K562 (cell line): ENCODE data around the gene ALCAM. TPM values are rescaled to one million over a fixed set of nuclear protein-coding genes. Genes with fewer than 3 reads are reported as not detected.

Source experiments
- ATAC-seq: fragments of 200-7000 bp; cut with Tn5 transposase; 3 replicates; pipeline ENCODE4 v1.9.1; 2020; ENCODE audit warnings: moderate library complexity
- BruUV-seq: library from RNA; stranded (reverse); fragments of 400-500 nt; replicated peaks from 2 replicates; lab custom pipeline; 2021; lab: Mats Ljungman, UMichigan
- CTCF ChIA-PET: fragments of 300-600 bp; formaldehyde crosslinking; extraction: SDS; loops from one replicate; lab custom pipeline; 2021; ENCODE audit warnings: low intra/inter-chr PET ratio; lab: Yijun Ruan, JAX
- POLR2A ChIA-PET: fragments of 300-600, 350-650 bp; sonication (Branson Sonifier 250); formaldehyde crosslinking; extraction: SDS; loops from one replicate; lab custom pipeline; 2021; ENCODE audit warnings: antibody characterized with exemption, inconsistent platforms; lab: Yijun Ruan, JAX
- DNase-seq, 4 experiments: peaks; one replicate each; pipeline versions ENCODE4 v3.0.0 to v3.0.0-alpha.2; 2011 to 2018; ENCODE audit warnings: low spot score in 3 of 4, mixed read lengths in 3 of 4; ENCODE audit errors: extremely low read depth in 1 of 4
- FAIRE-seq: peaks from 2 replicates; lab custom pipeline; 2011; peaks lifted over from hg19 to GRCh38; lab: Jason Lieb, UNC
- H2AFZ ChIP-seq: 2 replicates; pipeline ENCODE4 v1.6.0; 2011; ENCODE audit warnings: low read depth, low read length, control low read depth, inconsistent platforms
- H3K27ac ChIP-seq: fragments of 200-600 bp; 3 replicates; pipeline ENCODE4 v1.8.0; 2011; ENCODE audit warnings: low read depth, mild to moderate bottlenecking, control low read depth, inconsistent platforms, low read length, moderate library complexity, mixed read lengths; ENCODE audit errors: extremely low read depth
- H3K27me3 ChIP-seq, 2 experiments: fragments of 300-600 bp in 1 of 2; 2 replicates in 1 of 2; 3 replicates in 1 of 2; pipeline versions ENCODE4 v1.6.0 to v1.8.0; 2011; ENCODE audit warnings: inconsistent platforms in 2 of 2, low read length in 2 of 2, mild to moderate bottlenecking in 1 of 2, mixed read lengths in 1 of 2, moderate library complexity in 1 of 2; ENCODE audit not compliant: control insufficient read depth in 2 of 2, insufficient read depth in 2 of 2
- H3K36me3 ChIP-seq: fragments of 300-600 bp; 3 replicates; pipeline ENCODE4 v1.8.0; 2011; ENCODE audit warnings: mild to moderate bottlenecking, low read length, inconsistent platforms; ENCODE audit not compliant: control insufficient read depth, insufficient read depth
- H3K4me1 ChIP-seq, 2 experiments: fragments of 200-600 bp in 1 of 2; replicated peaks in 1 of 2; 2 replicates in 1 of 2; 3 replicates in 1 of 2; pipeline versions ENCODE4 v1.5.1 to v1.8.0; 2011; ENCODE audit warnings: inconsistent platforms in 2 of 2, low read length in 2 of 2, mild to moderate bottlenecking in 1 of 2, mixed read lengths in 1 of 2, moderate library complexity in 1 of 2; ENCODE audit not compliant: control insufficient read depth in 2 of 2, insufficient read depth in 2 of 2
- H3K4me2 ChIP-seq: 2 replicates; pipeline ENCODE4 v1.6.1; 2011; ENCODE audit warnings: low read length, control low read depth, inconsistent platforms, mixed read lengths; ENCODE audit not compliant: insufficient read depth
- H3K4me3 ChIP-seq: fragments of 200-600 bp; sonication (generic), shearing (Covaris generic); 2 replicates; pipeline ENCODE4 v1.5.1; 2016; ENCODE audit warnings: control low read depth, inconsistent platforms
- H3K79me2 ChIP-seq: fragments of 200-600 bp; 3 replicates; pipeline ENCODE4 v1.8.0; 2011; ENCODE audit warnings: low read length, inconsistent platforms; ENCODE audit not compliant: control insufficient read depth, insufficient read depth
- H3K9ac ChIP-seq, 2 experiments: 2 replicates each; pipeline versions ENCODE4 v1.6.0 to v1.6.1; 2011; ENCODE audit warnings: low read depth in 2 of 2, low read length in 2 of 2, control low read depth in 1 of 2, inconsistent platforms in 1 of 2, mild to moderate bottlenecking in 1 of 2, mixed read lengths in 1 of 2; ENCODE audit not compliant: insufficient read depth in 1 of 2
- H3K9me1 ChIP-seq: one replicate; pipeline ENCODE4 v1.6.0; 2011; ENCODE audit warnings: inconsistent platforms, mild to moderate bottlenecking, low read length, moderate library complexity; ENCODE audit not compliant: control insufficient read depth, insufficient read depth
- H3K9me3 ChIP-seq: replicated peaks from 2 replicates; pipeline ENCODE4 v1.5.1; 2011; ENCODE audit warnings: low read depth, low read length, inconsistent platforms; ENCODE audit not compliant: control insufficient read depth, insufficient read depth
- H4K20me1 ChIP-seq: replicated peaks from 2 replicates; pipeline ENCODE4 v1.6.1; 2011; ENCODE audit warnings: low read length, inconsistent platforms, mixed read lengths; ENCODE audit not compliant: control insufficient read depth, insufficient read depth
- ATF7 ChIP-seq: fragments of 450-650 bp; IDR thresholded peaks from 2 replicates; pipeline ENCODE4 v1.7.1; 2014; ENCODE audit warnings: mild to moderate bottlenecking, moderate library complexity
- E2F6 ChIP-seq, 2 experiments: IDR thresholded peaks; 2 replicates each; pipeline ENCODE4 v1.6.1; 2011; ENCODE audit warnings: borderline replicate concordance in 1 of 2, control low read depth in 1 of 2, low read depth in 1 of 2, low read length in 1 of 2, mild to moderate bottlenecking in 1 of 2, mixed read lengths in 1 of 2, moderate library complexity in 1 of 2; ENCODE audit not compliant: insufficient read depth in 1 of 2, insufficient read length in 1 of 2, poor library complexity in 1 of 2, severe bottlenecking in 1 of 2; ENCODE audit errors: extremely low read depth in 1 of 2
- FIP1L1 ChIP-seq: fragments of 200-400 bp; formaldehyde crosslinking; IDR thresholded peaks from 2 replicates; pipeline ENCODE4 v1.6.1; 2018; ENCODE audit warnings: mild to moderate bottlenecking, low read depth, low read length; ENCODE audit not compliant: poor library complexity, severe bottlenecking
- FOXJ3 ChIP-seq: sonication (generic); formaldehyde crosslinking; IDR thresholded peaks from 2 replicates; pipeline ENCODE4 v1.4.0; 2020; ENCODE audit warnings: mild to moderate bottlenecking, missing genetic modification reagents
- GABPA ChIP-seq: fragments of 200-800 bp; sonication (Bioruptor generic); conservative IDR thresholded peaks from 2 replicates; pipeline ENCODE4 v1.6.1; 2016; ENCODE audit warnings: low read depth, missing genetic modification characterization, missing compliant biosample characterization
- KDM5B ChIP-seq: fragments of 200-600 bp; sonication (generic); IDR thresholded peaks from 2 replicates; pipeline ENCODE4 v1.6.1; 2012; ENCODE audit warnings: low read depth, mild to moderate bottlenecking, moderate library complexity, low read length, control low read depth, inconsistent platforms; ENCODE audit not compliant: insufficient replicate concordance
- RBM15 ChIP-seq: fragments of 200-400 bp; formaldehyde crosslinking; IDR thresholded peaks from 2 replicates; pipeline ENCODE4 v1.6.1; 2018; ENCODE audit warnings: mild to moderate bottlenecking, low read length, moderate library complexity; ENCODE audit not compliant: insufficient read depth
- ZBTB40 ChIP-seq, 2 experiments: fragments of 450-650 bp in 1 of 2; sonication (generic) in 1 of 2; formaldehyde crosslinking in 1 of 2; IDR thresholded peaks; 2 replicates each; pipeline versions ENCODE4 v1.7.1 to v1.9.0; 2016 to 2022; ENCODE audit warnings: inconsistent platforms in 1 of 2, mild to moderate bottlenecking in 1 of 2, missing genetic modification reagents in 1 of 2
- ZNF398 ChIP-seq: fragments of 250-450 bp; sonication (Bioruptor Pico); IDR thresholded peaks from 2 replicates; pipeline ENCODE4 v1.8.0; 2021; ENCODE audit warnings: moderate library complexity, mild to moderate bottlenecking, inconsistent platforms
- WGBS: fragments of 100-300 bp; shearing (Covaris generic); methylation state at CpG from one replicate; pipeline ENCODE4 v1.1.6; 2016; ENCODE audit warnings: low coverage, mixed read lengths; ENCODE audit not compliant: insufficient coverage; ENCODE audit errors: missing lambda C conversion rate; 5-methylcytosine and 5-hydroxymethylcytosine counted together
- in situ Hi-C: fragments of 300-500 bp; cut with MboI; formaldehyde crosslinking; loops from 4 replicates; pipeline ENCODE4 v1.15.0; 2018; ENCODE audit warnings: inconsistent platforms, mixed read lengths
- intact Hi-C: fragments of 100-400 bp; cut with micrococcal nuclease; formaldehyde crosslinking; loops from 2 replicates; pipeline ENCODE4 v1.14.2; 2022
- polyA plus RNA-seq, 8 experiments: library from polyadenylated mRNA; depleted of rRNA in 4 of 8; stranded (reverse) in 5 of 8; unstranded in 3 of 8; fragments of >200 nt; fragmentation: Nextera tagmentation in 2 of 8; fragmentation: Illumina TruSeq in 1 of 8; extraction: Ambion mirVana in 2 of 8; extraction: Trizol in 1 of 8; gene quantifications; 2 replicates each; pipeline versions ENCODE4 v1.2.1 to v1.2.3, GENCODE V29; 2011 to 2014; ENCODE audit warnings: inconsistent platforms in 1 of 8, missing spikeins in 1 of 8
- total RNA-seq, 7 experiments: library from RNA; depleted of rRNA in 6 of 7; stranded (reverse); fragments of >200 nt in 6 of 7; fragmentation: Illumina TruSeq in 2 of 7; extraction: Trizol in 2 of 7; gene quantifications; 2 replicates each; pipeline versions ENCODE4 v1.2.1 to v1.2.3, GENCODE V29; 2011 to 2021; ENCODE audit warnings: low replicate concordance in 1 of 7

Gene ALCAM
- total and polyA plus RNA-seq, 9 of the 15 experiments (the other 6 are each of a cell fraction or from before 2014, with no cell fraction given): 0.03 to 0.98 (median 0.14) TPM; not detected in 1

- no peak for FAIRE-seq
- no TSS peak for BruUV-seq
- TF ChIP-seq KDM5B (no peak), FIP1L1 (no peak), ZBTB40 (IDR thresholded peaks at IDR 0.05) (no peak), ZBTB40 (CRISPR knock-in tag; IDR thresholded peaks at IDR 0.05) (no peak), E2F6 (IDR thresholded peaks at IDR 0.05; ENCODE audit: borderline replicate concordance in 1 of 2, extremely low read depth in 1 of 2, insufficient read depth in 1 of 2, insufficient read length in 1 of 2, low read depth in 1 of 2, low read length in 1 of 2, poor library complexity in 1 of 2, severe bottlenecking in 1 of 2) (no peak), GABPA (tag) (no peak), FOXJ3 (CRISPR knock-in tag) (no peak), ZNF398 (no peak), RBM15 (no peak), ATF7 (no peak)
Observed at GRCh38 chr3:105545051-105545450, 178.3 kb downstream of the ALCAM start.

More at GRCh38 chr3:105545051-105545450, 178.3 kb downstream of the ALCAM start:
- Histone ChIP-seq H3K27me3 (no peaks in the 10 kb centered on the region), H3K9me1 (no peaks in the 10 kb centered on the region), H3K4me3 (no peak overlapping the region), H3K36me3 (no peaks in the 10 kb centered on the region), H3K9ac (no peak overlapping the region), H3K79me2 (no peaks in the 10 kb centered on the region), H4K20me1 (no peaks in the 10 kb centered on the region), H3K4me2 (no peak overlapping the region), H3K27ac (no peak overlapping the region), H3K9me3 (no peaks in the 10 kb centered on the region), H3K4me1 (no peaks in the 10 kb centered on the region), H2AFZ (no peak overlapping the region)
- intact Hi-C loops (no loop called here), in situ Hi-C loops (no loop called here)
- 0% methylated on average over 1 of the region's 1 CpG for WGBS
- ChIA-PET CTCF (no interaction called here), POLR2A (no interaction called here)
- ATAC-seq (no peak), DNase-seq (no peak)
